ENCODE data around the gene SELENOK.

DNA sequence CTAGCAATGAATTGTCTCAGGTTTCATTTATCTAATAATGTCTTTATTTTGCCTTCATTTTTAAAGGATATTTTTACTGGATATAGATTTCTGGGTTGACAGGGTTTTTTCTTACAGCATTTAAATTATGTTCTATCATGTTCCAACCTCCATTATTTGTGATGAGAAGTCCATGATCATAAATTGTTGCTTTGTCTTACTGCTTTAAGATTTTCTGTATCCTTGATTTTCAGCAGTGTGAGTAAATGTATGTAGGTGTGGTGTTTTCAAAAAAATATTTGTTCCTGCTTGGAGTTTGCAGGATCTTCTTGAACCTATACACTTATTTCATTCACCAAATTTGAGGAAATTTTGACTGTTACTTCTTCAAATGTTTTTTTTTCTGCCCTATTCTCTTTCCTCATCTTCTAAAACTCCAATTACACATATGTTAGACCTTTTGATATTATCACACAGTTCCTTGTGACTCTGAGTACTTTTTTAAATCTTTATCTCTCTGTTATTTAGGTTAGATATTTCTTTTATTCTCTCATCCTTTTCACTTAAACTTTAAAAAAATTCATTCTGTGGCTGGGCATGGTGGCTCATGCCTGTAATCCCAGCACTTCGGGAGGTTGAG is 43.7 kb upstream of the SELENOK start:
- TF ChIP-seq, protein P1, sequence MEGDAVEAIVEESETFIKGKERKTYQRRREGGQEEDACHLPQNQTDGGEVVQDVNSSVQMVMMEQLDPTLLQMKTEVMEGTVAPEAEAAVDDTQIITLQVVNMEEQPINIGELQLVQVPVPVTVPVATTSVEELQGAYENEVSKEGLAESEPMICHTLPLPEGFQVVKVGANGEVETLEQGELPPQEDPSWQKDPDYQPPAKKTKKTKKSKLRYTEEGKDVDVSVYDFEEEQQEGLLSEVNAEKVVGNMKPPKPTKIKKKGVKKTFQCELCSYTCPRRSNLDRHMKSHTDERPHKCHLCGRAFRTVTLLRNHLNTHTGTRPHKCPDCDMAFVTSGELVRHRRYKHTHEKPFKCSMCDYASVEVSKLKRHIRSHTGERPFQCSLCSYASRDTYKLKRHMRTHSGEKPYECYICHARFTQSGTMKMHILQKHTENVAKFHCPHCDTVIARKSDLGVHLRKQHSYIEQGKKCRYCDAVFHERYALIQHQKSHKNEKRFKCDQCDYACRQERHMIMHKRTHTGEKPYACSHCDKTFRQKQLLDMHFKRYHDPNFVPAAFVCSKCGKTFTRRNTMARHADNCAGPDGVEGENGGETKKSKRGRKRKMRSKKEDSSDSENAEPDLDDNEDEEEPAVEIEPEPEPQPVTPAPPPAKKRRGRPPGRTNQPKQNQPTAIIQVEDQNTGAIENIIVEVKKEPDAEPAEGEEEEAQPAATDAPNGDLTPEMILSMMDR (IDR thresholded peaks at IDR 0.05), result no peak
- no peak for TF ChIP-seq POLR2A (IDR thresholded peaks at IDR 0.05)

Data from body of pancreas (tissue), 4 donors.